Measurements from ENCODE around the gene AHCYL2.

GRCh38 chr7:129184981-129185670 lies 39.7 kb upstream of the AHCYL2 start:
- no peak for TF ChIP-seq POLR2AphosphoS5 (IDR thresholded peaks at IDR 0.05; ENCODE audit: low read depth, low read length)
- no peak for TF ChIP-seq REST (IDR thresholded peaks at IDR 0.05; ENCODE audit: insufficient read depth in 1 of 2, low read depth in 2 of 2, low read length in 2 of 2)

Data from PFSK-1 (cell line).